Peyer's patch (tissue), 4 donors: ENCODE measurements around the gene CACNB2.

Source experiments
- POLR2A ChIP-seq, 2 donors: fragments of 450-650 bp; IDR thresholded peaks; one replicate each; pipeline ENCODE4 v1.5.1; 2017; ENCODE audit warnings: antibody characterized with exemption in 2 of 2, mild to moderate bottlenecking in 2 of 2, moderate library complexity in 2 of 2
- TF ChIP-seq, protein P1 (sequence below), 6 experiments: fragments of 450-650 bp in 4 of 6; fragments of 200-600 bp in 2 of 6; sonication (generic) in 1 of 6; IDR thresholded peaks; one replicate each; pipeline ENCODE4 v1.5.1; 2017 to 2019; ENCODE audit warnings: antibody characterized with exemption in 6 of 6, mild to moderate bottlenecking in 3 of 6, moderate library complexity in 1 of 6

DNA sequence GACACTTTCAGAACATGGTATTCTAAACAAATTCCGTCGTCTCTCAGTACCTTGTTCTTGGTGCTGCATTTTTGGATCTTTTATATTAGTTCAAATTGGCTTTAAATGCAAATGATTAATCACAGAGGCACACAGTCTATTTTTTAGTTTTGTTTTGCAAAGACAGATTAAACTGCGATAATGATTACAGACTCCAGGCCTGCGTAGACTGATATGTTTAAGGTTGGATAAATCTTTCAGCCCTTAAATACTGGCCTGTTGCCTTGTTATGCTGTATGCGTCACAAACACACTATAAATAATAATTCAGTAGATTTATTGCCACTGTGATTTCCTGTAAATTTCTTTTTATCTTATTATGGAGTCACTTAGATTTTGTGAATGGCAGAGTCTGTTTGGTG is 19.3 kb downstream of the CACNB2 start:
- TF ChIP-seq, protein P1, sequence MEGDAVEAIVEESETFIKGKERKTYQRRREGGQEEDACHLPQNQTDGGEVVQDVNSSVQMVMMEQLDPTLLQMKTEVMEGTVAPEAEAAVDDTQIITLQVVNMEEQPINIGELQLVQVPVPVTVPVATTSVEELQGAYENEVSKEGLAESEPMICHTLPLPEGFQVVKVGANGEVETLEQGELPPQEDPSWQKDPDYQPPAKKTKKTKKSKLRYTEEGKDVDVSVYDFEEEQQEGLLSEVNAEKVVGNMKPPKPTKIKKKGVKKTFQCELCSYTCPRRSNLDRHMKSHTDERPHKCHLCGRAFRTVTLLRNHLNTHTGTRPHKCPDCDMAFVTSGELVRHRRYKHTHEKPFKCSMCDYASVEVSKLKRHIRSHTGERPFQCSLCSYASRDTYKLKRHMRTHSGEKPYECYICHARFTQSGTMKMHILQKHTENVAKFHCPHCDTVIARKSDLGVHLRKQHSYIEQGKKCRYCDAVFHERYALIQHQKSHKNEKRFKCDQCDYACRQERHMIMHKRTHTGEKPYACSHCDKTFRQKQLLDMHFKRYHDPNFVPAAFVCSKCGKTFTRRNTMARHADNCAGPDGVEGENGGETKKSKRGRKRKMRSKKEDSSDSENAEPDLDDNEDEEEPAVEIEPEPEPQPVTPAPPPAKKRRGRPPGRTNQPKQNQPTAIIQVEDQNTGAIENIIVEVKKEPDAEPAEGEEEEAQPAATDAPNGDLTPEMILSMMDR (IDR thresholded peaks at IDR 0.05) = no peak
- TF ChIP-seq POLR2A (IDR thresholded peaks at IDR 0.05) = no peak
